ENCODE results near the gene CERS6. TPM values are rescaled to one million over a fixed set of nuclear protein-coding genes. Genes with fewer than 3 reads are reported as not detected.
"Not testable (repeated sequence)": the region's sequence is repeated elsewhere in the genome, so short reads cannot be mapped to it uniquely, and the experiment has no call there.

Gene CERS6
- total RNA-seq (2014; rRNA removed; shearing (Covaris generic)): 20.2 and 20.3 TPM in 2 replicates
- 10.0 and 14.5 TPM in 2 replicates for polyA plus RNA-seq (2015; cell fraction: cytosol; rRNA removed)
- 6.2 and 8.1 TPM in 2 replicates for polyA plus RNA-seq (2015; cell fraction: nucleus; rRNA removed)

- peak; percentile 87 for DNase-seq (ENCODE audit: low read depth, low spot score)
- in situ Hi-C loops (cut with HindIII; ENCODE audit: low pct_unique_long_range_greater_than_20kb, low sequenced_read_pairs): no loop called here
Measured at GRCh38 chr2:168455645-168456520, at the start of gene CERS6. CERS6 (plus strand) TSS chr2:168456272; CDS start chr2:168456449, 177 bp downstream.

- DNase-seq (ENCODE audit: low read depth, low spot score); in situ Hi-C loops (cut with HindIII; ENCODE audit: low pct_unique_long_range_greater_than_20kb, low sequenced_read_pairs): not testable (repeated sequence)
Measured at GRCh38 chr2:168412301-168412700, 43.8 kb upstream of the CERS6 start.

GRCh38 chr2:168413101-168413500 is 43.0 kb upstream of the CERS6 start:
- DNase-seq (ENCODE audit: low read depth, low spot score); in situ Hi-C loops (cut with HindIII; ENCODE audit: low pct_unique_long_range_greater_than_20kb, low sequenced_read_pairs): not testable (repeated sequence)

- no peak for DNase-seq (ENCODE audit: low read depth, low spot score)
- in situ Hi-C loops (cut with HindIII; ENCODE audit: low pct_unique_long_range_greater_than_20kb, low sequenced_read_pairs): no loop called here
Measured at GRCh38 chr2:168416555-168416954, 39.5 kb upstream of the CERS6 start.

GRCh38 chr2:168422584-168422983 is 33.5 kb upstream of the CERS6 start:
- no peak for DNase-seq (ENCODE audit: low read depth, low spot score)

GRCh38 chr2:168424112-168424951 is 31.7 kb upstream of the CERS6 start:
- DNase-seq (ENCODE audit: low read depth, low spot score): no peak
- in situ Hi-C loops (cut with HindIII; ENCODE audit: low pct_unique_long_range_greater_than_20kb, low sequenced_read_pairs): no loop called here

More at GRCh38 chr2:168422584-168422983, 33.5 kb upstream of the CERS6 start:
- in situ Hi-C loops (cut with HindIII; ENCODE audit: low pct_unique_long_range_greater_than_20kb, low sequenced_read_pairs): no loop called here

- no peak for DNase-seq (ENCODE audit: low read depth, low spot score)
- in situ Hi-C loops (cut with HindIII; ENCODE audit: low pct_unique_long_range_greater_than_20kb, low sequenced_read_pairs): no loop called here
Measured at GRCh38 chr2:168424971-168425370, 31.1 kb upstream of the CERS6 start.

GRCh38 chr2:168426861-168427260 is 29.2 kb upstream of the CERS6 start:
- no peak for DNase-seq (ENCODE audit: low read depth, low spot score)
- in situ Hi-C loops (cut with HindIII; ENCODE audit: low pct_unique_long_range_greater_than_20kb, low sequenced_read_pairs): no loop called here

GRCh38 chr2:168427451-168427850 is 28.6 kb upstream of the CERS6 start:
- DNase-seq (ENCODE audit: low read depth, low spot score): no peak
- in situ Hi-C loops (cut with HindIII; ENCODE audit: low pct_unique_long_range_greater_than_20kb, low sequenced_read_pairs): no loop called here

GRCh38 chr2:168428431-168428830 is 27.6 kb upstream of the CERS6 start:
- DNase-seq (ENCODE audit: low read depth, low spot score): no peak
- in situ Hi-C loops (cut with HindIII; ENCODE audit: low pct_unique_long_range_greater_than_20kb, low sequenced_read_pairs): no loop called here

GRCh38 chr2:168429988-168430387 is 26.1 kb upstream of the CERS6 start:
- in situ Hi-C loops (cut with HindIII; ENCODE audit: low pct_unique_long_range_greater_than_20kb, low sequenced_read_pairs): no loop called here
- DNase-seq (ENCODE audit: low read depth, low spot score): no peak

- in situ Hi-C loops (cut with HindIII; ENCODE audit: low pct_unique_long_range_greater_than_20kb, low sequenced_read_pairs): no loop called here
- no peak for DNase-seq (ENCODE audit: low read depth, low spot score)
Measured at GRCh38 chr2:168430431-168430830, 25.6 kb upstream of the CERS6 start.

GRCh38 chr2:168431301-168432024 is 24.6 kb upstream of the CERS6 start:
- in situ Hi-C loops (cut with HindIII; ENCODE audit: low pct_unique_long_range_greater_than_20kb, low sequenced_read_pairs): no loop called here
- DNase-seq (ENCODE audit: low read depth, low spot score): no peak

GRCh38 chr2:168432100-168432499 is 24.0 kb upstream of the CERS6 start:
- no peak for DNase-seq (ENCODE audit: low read depth, low spot score)
- in situ Hi-C loops (cut with HindIII; ENCODE audit: low pct_unique_long_range_greater_than_20kb, low sequenced_read_pairs): no loop called here

- in situ Hi-C loops (cut with HindIII; ENCODE audit: low pct_unique_long_range_greater_than_20kb, low sequenced_read_pairs): no loop called here
- DNase-seq (ENCODE audit: low read depth, low spot score): no peak
Measured at GRCh38 chr2:168432565-168433186, 23.4 kb upstream of the CERS6 start.

GRCh38 chr2:168433527-168433926 is 22.5 kb upstream of the CERS6 start:
- DNase-seq (ENCODE audit: low read depth, low spot score): no peak
- in situ Hi-C loops (cut with HindIII; ENCODE audit: low pct_unique_long_range_greater_than_20kb, low sequenced_read_pairs): no loop called here

- DNase-seq (ENCODE audit: low read depth, low spot score): no peak
- in situ Hi-C loops (cut with HindIII; ENCODE audit: low pct_unique_long_range_greater_than_20kb, low sequenced_read_pairs): no loop called here
Measured at GRCh38 chr2:168434146-168434545, 21.9 kb upstream of the CERS6 start.

Data from SK-MEL-5 (cell line).